Calu3 (cell line): Measurements from ENCODE around the gene RP9. TPM values are rescaled to one million over a fixed set of nuclear protein-coding genes. Genes with fewer than 3 reads are reported as not detected.
A peak's percentile ranks its signal among the peaks of the same experiment; 100 is the strongest.

Source experiments
- BruUV-seq: library from RNA; stranded (reverse); fragments of 400-500 nt; replicated peaks from 2 replicates; lab custom pipeline; 2021; lab: Mats Ljungman, UMichigan
- CTCF ChIA-PET: fragments of 300-600 bp; sonication (Branson Sonifier 250); formaldehyde crosslinking; loops from one replicate; lab custom pipeline; 2022; ENCODE audit warnings: antibody characterized with exemption; lab: Charles Lee
- DNase-seq: peaks from one replicate; pipeline ENCODE4 v3.0.0; 2022
- H3K27ac Mint-ChIP-seq: one replicate; pipeline ENCODE4 v1.8.0; 2022; ENCODE audit warnings: mixed read lengths; ENCODE audit not compliant: unreplicated experiment
- H3K27me3 Mint-ChIP-seq: one replicate; pipeline ENCODE4 v1.8.0; 2022; ENCODE audit warnings: mixed read lengths; ENCODE audit not compliant: unreplicated experiment
- H3K36me3 Mint-ChIP-seq: one replicate; pipeline ENCODE4 v1.8.0; 2022; ENCODE audit warnings: mild to moderate bottlenecking, moderate library complexity, mixed read lengths; ENCODE audit not compliant: insufficient read depth, unreplicated experiment
- H3K4me1 Mint-ChIP-seq: one replicate; pipeline ENCODE4 v1.8.0; 2022; ENCODE audit warnings: mild to moderate bottlenecking, low read depth, mixed read lengths; ENCODE audit not compliant: unreplicated experiment
- H3K4me3 Mint-ChIP-seq: one replicate; pipeline ENCODE4 v1.8.0; 2022; ENCODE audit warnings: mild to moderate bottlenecking, low read depth, moderate library complexity, mixed read lengths; ENCODE audit not compliant: unreplicated experiment
- H3K9me3 Mint-ChIP-seq: one replicate; pipeline ENCODE4 v1.8.0; 2022; ENCODE audit warnings: low read depth, mixed read lengths; ENCODE audit not compliant: unreplicated experiment
- intact Hi-C: fragments of 100-400 bp; cut with micrococcal nuclease; formaldehyde crosslinking; loops from one replicate; pipeline ENCODE4 v1.10.0; 2022; ENCODE audit not compliant: unreplicated experiment
- total RNA-seq: library from RNA; stranded (reverse); gene quantifications from 2 replicates; pipeline ENCODE4 v1.2.3, GENCODE V29; 2022
- TF ChIP-seq, protein P1 (sequence below): fragments of 200-600 bp; IDR thresholded peaks from one replicate; pipeline ENCODE4 v1.8.0; 2022; ENCODE audit warnings: antibody characterized with exemption; ENCODE audit not compliant: unreplicated experiment

Gene RP9
- total RNA-seq, 1 experiment from 2014 or later, result 37.2 TPM

DNA sequence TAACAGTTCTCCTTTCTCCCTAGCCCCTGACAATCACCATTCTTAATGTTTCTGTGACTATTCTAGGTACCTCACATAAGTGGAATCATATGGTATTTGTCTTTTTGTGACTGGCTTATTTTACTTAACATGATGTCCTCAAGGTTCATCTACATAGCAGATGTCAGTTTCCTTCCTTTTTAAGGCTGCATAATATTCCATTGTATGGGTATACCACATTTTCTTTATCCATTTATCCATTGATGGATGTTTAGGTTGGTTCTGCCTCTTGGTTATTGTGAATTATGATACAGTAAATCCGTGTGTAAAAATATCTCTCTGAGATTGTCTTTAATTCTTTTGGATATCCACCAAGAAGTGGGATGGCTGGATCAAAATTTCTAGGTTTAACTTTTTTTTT lies 33.4 kb upstream of the RP9 start:
- BruUV-seq, result no TSS peak
- no peak for DNase-seq
- intact Hi-C loops, result no loop called here
- Mint-ChIP-seq H3K27me3 (no peaks in the 10 kb centered on the region), H3K4me3 (no peak overlapping the region), H3K4me1 (no peaks in the 10 kb centered on the region), H3K27ac (no peak overlapping the region), H3K9me3 (peaks cover 2% of the 10 kb centered on the region), H3K36me3 (no peaks in the 10 kb centered on the region)
- CTCF ChIA-PET, result no interaction called here
- TF ChIP-seq, protein P1, sequence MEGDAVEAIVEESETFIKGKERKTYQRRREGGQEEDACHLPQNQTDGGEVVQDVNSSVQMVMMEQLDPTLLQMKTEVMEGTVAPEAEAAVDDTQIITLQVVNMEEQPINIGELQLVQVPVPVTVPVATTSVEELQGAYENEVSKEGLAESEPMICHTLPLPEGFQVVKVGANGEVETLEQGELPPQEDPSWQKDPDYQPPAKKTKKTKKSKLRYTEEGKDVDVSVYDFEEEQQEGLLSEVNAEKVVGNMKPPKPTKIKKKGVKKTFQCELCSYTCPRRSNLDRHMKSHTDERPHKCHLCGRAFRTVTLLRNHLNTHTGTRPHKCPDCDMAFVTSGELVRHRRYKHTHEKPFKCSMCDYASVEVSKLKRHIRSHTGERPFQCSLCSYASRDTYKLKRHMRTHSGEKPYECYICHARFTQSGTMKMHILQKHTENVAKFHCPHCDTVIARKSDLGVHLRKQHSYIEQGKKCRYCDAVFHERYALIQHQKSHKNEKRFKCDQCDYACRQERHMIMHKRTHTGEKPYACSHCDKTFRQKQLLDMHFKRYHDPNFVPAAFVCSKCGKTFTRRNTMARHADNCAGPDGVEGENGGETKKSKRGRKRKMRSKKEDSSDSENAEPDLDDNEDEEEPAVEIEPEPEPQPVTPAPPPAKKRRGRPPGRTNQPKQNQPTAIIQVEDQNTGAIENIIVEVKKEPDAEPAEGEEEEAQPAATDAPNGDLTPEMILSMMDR, result no peak

DNA sequence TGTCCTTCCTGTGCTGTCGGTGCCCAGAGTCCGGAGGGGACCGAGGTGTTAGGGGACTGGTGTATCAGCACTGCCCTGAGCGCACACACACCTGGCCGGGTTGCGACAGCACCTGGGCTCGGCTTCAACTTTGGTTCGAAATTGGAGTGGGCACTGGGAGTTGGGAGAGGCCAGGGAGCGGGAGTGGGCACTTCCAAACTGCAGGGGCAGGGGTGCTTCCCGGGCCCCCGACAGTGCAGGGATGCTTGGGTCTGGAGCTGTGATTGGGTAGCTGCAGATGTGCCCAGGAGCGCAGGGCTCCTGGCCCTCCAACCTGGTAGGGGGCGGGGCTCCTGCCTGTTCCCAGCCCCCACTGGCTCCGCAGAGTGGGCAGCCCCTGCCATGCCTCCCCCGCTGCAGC lies 27.9 kb upstream of the RP9 start:
- CTCF ChIA-PET, result no interaction called here
- Mint-ChIP-seq H3K4me1 (no peaks in the 10 kb centered on the region), H3K9me3 (peaks cover 2% of the 10 kb centered on the region), H3K36me3 (no peaks in the 10 kb centered on the region), H3K27me3 (no peaks in the 10 kb centered on the region), H3K27ac (no peak overlapping the region), H3K4me3 (no peak overlapping the region)
- DNase-seq, result no peak
- intact Hi-C loops, result no loop called here
- TF ChIP-seq, protein P1, result no peak
- BruUV-seq, result no TSS peak

DNA sequence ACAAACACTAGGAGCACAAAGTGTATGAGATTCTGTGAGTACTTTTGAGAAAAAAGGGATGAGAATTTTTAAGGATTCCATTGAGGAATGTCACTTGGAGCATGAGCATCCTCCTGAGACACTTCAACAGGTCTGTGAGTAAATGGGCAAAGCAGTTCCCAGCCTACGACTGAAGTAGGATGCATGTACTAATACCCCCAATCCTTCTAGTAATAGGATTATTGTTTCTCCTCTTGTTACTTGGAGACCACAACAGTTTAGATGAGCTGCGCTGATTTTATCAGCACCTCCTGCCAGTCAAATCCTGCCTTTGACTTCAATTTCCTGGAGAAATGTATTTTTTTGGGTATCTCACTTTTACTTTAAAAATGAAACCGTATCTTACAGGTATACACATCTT lies 21.0 kb upstream of the RP9 start:
- CTCF ChIA-PET, result no interaction called here
- no peak overlapping the region for H3K27ac Mint-ChIP-seq
- H3K36me3 Mint-ChIP-seq, result peaks cover 20% of the 10 kb centered on the region
- no peak for DNase-seq
- H3K4me3 Mint-ChIP-seq, result peak overlapping the region; percentile 91
- TF ChIP-seq, protein P1, result no peak
- intact Hi-C loops, result no loop called here
- H3K27me3 Mint-ChIP-seq, result no peaks in the 10 kb centered on the region
- no TSS peak for BruUV-seq
- H3K9me3 Mint-ChIP-seq, result no peaks in the 10 kb centered on the region
- H3K4me1 Mint-ChIP-seq, result no peaks in the 10 kb centered on the region

DNA sequence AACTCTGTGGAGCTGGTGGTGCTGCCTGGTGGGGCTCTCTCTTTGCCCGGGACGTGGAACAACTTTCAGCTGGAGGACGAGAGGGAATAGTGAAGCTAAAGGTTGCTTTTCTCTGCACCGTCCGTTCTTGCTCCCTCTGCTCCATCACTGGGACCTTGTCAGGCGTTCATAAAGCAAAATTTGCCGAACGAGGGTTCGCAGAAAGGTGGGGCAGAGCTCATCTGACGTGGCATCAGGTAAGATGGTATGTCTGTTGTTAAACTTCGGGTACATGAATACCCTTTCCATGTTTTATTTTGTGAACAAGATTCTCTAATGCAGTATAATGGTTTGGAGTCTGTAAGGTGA lies 20.6 kb upstream of the RP9 start:
- TF ChIP-seq, protein P1, result no peak
- no peaks in the 10 kb centered on the region for H3K27me3 Mint-ChIP-seq
- H3K36me3 Mint-ChIP-seq, result peaks cover 20% of the 10 kb centered on the region
- BruUV-seq, result no TSS peak
- H3K27ac Mint-ChIP-seq, result peak overlapping the region; percentile 78
- CTCF ChIA-PET, result no interaction called here
- no peaks in the 10 kb centered on the region for H3K9me3 Mint-ChIP-seq
- no peak for DNase-seq
- peak overlapping the region; percentile 91 for H3K4me3 Mint-ChIP-seq
- no peaks in the 10 kb centered on the region for H3K4me1 Mint-ChIP-seq
- intact Hi-C loops, result no loop called here
